GM19035 (cell line): Measurements from ENCODE around the gene TRMT112.
"Not testable (repeated sequence)": the region's sequence is repeated elsewhere in the genome, so short reads cannot be mapped to it uniquely, and the experiment has no call there.

Experiments
- ATAC-seq: cut with Tn5 transposase; IDR thresholded peaks from one replicate; pipeline ENCODE4 v1.9.1; 2021; ENCODE audit not compliant: unreplicated experiment

The TRMT112 gene

GRCh38 chr11:64313491-64314145 lies 3.7 kb downstream of the TRMT112 start:
- ATAC-seq = no peak

- ATAC-seq = no peak
Observed at GRCh38 chr11:64312947-64313346, 4.4 kb downstream of the TRMT112 start.

DNA sequence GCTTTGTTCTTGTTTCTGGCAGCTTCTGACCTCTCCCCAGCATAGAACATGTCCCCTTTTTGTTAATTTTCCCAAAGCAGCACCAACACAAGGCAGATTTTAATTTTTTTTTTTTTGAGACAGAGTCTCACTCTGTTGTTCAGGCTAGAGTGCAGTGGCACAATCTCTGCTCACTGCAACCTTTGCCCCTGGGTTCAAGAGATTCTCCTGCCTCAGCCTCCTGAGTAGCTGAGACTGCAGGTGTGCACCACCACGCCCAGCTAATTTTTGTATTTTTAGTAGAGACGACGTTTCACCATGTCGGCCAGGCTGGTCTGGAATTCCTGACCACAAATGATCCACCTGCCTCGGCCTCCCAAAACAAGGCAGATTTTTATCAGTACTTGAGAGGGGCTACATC lies 9.6 kb downstream of the TRMT112 start:
- not testable (repeated sequence) for ATAC-seq

DNA sequence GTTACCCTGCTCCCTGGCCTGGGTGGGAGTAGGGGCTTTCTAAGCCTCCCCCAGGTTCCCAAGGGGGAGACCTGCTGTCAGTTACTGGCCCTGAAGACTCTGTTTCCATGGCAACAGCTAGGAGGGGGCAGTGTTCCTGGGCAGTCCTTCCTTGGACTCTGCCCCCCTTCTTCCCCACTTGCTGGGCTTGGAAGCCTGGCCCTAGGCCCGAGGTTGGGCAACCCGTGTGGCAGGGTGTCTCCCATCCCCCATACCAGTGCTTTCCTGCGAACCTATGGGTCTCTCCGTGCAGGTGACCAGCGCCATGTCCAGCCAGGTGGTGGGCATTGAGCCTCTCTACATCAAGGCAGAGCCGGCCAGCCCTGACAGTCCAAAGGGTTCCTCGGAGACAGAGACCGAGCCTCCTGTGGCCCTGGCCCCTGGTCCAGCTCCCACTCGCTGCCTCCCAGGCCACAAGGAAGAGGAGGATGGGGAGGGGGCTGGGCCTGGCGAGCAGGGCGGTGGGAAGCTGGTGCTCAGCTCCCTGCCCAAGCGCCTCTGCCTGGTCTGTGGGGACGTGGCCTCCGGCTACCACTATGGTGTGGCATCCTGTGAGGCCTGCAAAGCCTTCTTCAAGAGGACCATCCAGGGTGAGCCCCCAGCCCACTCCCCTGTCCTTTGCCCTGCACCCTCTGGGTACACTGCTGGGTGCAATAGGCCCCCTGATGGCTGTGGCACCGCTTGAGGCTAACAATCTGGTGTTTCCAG lies 10.3 kb downstream of the TRMT112 start:
- ATAC-seq = no peak

- ATAC-seq = no peak
Observed at GRCh38 chr11:64306563-64306875, 10.8 kb downstream of the TRMT112 start.

DNA sequence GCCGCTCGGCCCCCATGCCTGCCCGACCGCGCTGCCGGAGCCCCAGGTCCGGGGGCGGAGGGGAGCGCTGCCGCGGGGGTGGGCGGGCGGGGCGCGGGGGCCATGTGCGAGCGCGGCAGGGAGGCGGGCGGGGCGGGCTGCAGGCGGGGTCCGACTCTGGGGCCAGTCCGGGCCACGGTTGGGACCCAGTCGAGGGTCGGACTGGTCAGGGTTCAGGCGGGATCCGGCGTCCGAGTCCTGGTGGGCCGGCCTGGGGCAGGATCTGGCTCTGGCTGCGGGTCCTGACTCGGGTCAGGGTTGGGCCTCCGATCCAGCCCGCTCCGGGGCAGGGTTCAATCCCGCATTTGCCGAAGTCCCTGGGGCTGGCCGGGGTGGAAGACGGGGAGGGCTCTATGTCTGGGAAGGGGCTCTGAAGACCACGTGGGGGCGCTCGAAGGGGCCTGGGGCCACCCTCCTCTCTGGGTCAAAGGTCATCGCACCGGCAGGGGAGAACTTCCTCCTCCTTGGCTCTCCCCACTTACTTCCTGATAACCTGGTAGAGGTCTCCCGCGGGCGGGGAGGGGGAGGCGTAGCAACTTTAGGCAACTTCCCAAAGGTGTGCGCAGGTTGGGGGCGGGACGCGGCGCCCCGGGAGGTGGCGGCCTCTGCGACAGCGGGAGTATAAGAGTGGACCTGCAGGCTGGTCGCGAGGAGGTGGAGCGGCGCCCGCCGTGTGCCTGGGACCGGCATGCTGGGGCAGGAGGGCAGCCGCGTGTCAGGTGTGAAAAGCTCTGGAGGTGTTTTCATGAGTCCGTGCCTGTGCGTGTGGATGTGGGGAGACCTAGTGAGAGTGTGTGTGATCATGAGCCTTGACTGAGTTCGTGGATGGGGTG lies 11.4 kb downstream of the TRMT112 start:
- peak; percentile 25 for ATAC-seq

- peak; percentile 70 for ATAC-seq
Observed at GRCh38 chr11:64305075-64305690, 12.2 kb downstream of the TRMT112 start, which contains the start of gene ESRRA. TSS of gene ESRRA (plus strand) at chr11:64305524. CDS start at chr11:64307180, 1,656 bp downstream.

DNA sequence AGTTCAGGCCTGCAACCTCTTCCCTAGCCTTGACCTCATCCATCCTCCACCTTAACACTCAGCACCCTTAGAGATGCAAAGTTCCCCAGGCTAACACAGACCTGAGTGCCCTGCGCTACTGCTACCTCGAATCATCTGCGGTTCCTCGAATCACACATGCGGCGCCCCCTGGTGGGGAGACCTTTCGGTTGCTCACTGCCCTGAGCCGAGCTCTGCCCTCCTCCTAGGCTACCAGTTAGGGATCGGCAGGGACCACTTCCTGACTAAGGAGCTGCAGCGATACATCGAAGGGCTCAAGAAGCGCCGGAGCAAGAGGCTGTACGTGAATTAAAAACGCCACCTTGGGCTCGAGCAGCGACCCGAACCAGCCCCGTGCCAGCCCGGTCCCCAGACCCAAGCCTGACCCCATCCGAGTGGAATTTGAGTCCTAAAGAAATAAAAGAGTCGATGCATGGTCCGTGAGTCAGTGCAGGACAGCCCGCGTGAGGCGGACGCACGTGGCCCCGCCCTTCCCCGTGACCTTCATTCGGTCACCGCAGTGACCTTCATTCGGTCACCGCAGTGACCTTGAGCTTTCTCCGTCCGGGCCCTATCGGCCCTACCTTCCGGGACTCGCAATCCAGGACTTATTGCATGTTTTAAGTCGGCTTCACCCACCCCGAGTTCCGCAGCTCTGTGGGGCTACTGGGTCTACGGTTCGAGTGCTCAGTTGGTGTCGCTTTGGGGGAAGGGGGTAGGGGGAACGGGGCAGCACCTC lies 12.9 kb downstream of the TRMT112 start:
- peak; percentile 26 for ATAC-seq

GRCh38 chr11:64304032-64304315 lies 13.4 kb downstream of the TRMT112 start:
- ATAC-seq = no peak

- no peak for ATAC-seq
Observed at GRCh38 chr11:64303109-64304031, 14.0 kb downstream of the TRMT112 start.

GRCh38 chr11:64299847-64300648 lies 17.3 kb downstream of the TRMT112 start, which contains the start of gene CATSPERZ:
TSS of gene CATSPERZ (plus strand) at chr11:64300358. CDS start at chr11:64300411, 53 bp downstream.
- ATAC-seq = no peak

DNA sequence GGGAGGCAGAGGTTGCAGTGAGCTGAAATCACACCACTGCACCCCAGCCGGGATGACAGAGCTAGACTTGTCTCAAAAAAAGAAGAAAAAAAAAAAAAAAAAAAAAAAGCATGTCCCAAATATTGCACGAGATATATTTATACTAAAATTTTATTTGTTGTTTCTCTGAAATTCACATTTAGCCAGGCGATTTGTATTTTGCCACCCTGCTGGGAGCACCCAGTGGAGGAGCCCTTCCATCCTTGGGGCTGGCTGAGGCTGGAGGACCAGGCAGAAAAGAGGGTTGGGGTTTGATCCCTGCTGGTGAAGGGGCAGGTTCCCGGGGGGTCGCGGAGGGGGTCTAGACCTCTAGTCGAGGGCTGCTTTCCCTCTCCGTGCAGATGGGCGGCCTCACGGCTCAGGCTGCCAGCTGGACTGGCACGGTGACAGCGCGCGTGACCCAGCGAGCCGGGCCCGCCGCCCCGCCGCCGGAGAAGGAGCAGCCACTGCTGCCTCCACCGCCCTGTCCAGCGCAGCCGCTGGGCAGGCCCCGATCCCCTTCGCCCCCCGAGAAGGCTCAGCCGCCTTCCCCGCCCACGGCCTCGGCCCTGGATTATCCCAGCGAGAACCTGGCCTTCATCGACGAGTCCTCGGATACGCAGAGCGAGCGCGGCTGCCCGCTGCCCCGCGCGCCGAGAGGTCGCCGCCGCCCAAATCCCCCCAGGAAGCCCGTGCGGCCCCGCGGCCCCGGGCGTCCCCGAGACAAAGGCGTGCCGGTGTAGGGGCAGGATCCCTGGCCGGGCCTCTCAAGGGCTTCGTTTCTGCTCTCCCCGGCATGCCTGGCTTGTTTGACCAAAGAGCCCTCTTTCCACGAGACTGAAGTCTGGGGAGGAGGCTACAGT lies 18.2 kb downstream of the TRMT112 start:
- ATAC-seq = no peak

DNA sequence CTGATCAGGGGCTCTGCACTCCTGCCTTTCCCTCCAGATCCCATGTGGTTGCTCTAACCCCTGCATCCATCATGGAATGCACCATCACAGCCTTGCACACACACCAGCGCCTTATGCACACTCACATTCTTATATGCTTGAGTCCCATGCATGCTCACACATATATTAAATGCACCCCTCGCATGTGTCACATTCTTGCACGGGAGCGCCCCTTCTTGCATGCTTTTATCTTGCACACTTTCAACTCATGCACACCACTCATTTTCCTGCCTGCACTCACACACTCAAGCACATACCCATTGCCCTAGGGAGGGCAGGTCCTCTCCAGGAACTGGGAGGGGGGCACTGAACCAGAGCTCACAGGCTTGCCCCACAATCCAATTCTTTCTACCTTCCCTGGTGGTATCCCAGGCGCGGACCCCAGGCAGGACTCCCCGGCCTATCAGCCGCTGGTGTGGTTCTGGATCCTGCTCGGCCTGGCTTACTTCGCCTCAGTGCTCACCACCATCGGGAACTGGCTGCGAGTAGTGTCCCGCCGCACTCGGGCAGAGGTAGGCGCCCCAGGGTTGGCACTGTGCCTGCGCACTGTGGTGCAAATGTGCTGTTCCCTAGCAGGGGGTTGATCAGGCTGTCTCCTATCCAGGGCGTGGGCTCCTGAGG lies 19.5 kb downstream of the TRMT112 start:
- ATAC-seq = no peak

DNA sequence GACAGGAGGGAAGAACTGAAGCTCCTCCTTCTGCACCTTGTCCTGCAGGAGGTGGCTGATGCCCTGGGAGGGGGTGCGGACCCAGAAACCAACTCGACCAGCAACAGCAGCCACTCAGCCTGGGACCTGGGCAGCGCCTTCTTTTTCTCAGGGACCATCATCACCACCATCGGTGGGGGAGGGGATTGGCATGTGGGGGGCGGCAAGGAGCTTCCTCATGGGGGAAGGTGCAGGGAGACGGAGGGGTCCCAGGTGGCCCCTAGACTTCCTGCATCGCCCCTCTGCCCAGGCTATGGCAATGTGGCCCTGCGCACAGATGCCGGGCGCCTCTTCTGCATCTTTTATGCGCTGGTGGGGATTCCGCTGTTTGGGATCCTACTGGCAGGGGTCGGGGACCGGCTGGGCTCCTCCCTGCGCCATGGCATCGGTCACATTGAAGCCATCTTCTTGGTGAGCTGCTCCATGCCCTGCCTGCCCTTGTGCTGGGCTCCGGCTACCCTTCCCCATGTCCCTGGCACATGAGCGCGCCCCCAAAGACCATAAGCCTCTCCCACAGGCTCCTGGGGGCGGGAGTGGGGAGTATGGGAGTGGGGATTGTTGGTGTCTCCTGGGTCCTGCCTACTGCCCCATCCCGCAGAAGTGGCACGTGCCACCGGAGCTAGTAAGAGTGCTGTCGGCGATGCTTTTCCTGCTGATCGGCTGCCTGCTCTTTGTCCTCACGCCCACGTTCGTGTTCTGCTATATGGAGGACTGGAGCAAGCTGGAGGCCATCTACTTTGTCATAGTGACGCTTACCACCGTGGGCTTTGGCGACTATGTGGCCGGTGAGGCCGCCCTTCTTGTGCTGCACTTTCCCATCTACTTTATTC lies 20.3 kb downstream of the TRMT112 start:
- ATAC-seq = no peak

DNA sequence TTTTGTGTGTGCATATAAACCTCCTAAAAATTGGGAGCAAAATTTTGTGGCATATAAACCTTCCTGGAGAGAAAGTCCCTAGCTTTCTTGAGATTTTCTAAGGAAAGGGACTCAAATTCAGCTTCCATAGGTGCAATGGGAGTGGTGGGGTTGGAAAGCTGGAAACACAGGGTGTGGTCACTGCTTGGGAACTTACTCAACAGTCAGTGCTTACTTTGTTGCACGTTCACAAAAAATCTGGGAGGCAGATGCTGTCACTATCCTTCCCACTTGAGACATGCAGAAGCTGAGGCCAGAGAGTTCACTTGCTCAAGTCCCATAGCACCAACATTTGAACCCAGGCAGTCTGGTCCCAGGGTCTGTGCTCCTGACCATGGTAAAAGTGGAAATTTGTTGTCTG lies 21.1 kb downstream of the TRMT112 start:
- ATAC-seq = no peak

DNA sequence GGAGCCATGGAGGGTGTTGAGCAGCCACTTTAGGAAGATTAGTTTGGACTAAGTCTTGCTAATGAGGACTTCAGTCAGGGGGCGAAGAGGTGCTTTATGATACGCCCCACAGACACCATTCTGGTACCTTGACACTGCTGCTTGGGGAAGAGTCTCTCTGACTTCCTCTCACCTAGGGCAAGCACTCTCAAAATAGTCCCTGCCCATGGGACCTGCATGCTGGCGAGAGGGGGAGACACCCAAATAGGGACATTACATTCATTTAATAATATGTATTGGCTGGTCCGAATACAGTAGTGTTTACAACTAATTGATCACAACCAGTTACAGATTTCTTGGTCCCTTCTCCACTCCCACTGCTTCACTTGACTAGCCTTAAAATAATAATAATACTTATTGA lies 21.6 kb downstream of the TRMT112 start:
- ATAC-seq = no peak
